Diencephalon (tissue), 1 donor: ENCODE measurements around the gene POU4F2. TPM values are rescaled to one million over a fixed set of nuclear protein-coding genes. Genes with fewer than 3 reads are reported as not detected.

ENCODE experiments used
- total RNA-seq: library from RNA; depleted of rRNA; stranded (reverse); fragments of >200 nt; gene quantifications from one replicate; pipeline ENCODE4 v1.2.3, GENCODE V29; 2014

POU4F2 gene, protein sequence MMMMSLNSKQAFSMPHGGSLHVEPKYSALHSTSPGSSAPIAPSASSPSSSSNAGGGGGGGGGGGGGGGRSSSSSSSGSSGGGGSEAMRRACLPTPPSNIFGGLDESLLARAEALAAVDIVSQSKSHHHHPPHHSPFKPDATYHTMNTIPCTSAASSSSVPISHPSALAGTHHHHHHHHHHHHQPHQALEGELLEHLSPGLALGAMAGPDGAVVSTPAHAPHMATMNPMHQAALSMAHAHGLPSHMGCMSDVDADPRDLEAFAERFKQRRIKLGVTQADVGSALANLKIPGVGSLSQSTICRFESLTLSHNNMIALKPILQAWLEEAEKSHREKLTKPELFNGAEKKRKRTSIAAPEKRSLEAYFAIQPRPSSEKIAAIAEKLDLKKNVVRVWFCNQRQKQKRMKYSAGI
- total RNA-seq: not detected

DNA sequence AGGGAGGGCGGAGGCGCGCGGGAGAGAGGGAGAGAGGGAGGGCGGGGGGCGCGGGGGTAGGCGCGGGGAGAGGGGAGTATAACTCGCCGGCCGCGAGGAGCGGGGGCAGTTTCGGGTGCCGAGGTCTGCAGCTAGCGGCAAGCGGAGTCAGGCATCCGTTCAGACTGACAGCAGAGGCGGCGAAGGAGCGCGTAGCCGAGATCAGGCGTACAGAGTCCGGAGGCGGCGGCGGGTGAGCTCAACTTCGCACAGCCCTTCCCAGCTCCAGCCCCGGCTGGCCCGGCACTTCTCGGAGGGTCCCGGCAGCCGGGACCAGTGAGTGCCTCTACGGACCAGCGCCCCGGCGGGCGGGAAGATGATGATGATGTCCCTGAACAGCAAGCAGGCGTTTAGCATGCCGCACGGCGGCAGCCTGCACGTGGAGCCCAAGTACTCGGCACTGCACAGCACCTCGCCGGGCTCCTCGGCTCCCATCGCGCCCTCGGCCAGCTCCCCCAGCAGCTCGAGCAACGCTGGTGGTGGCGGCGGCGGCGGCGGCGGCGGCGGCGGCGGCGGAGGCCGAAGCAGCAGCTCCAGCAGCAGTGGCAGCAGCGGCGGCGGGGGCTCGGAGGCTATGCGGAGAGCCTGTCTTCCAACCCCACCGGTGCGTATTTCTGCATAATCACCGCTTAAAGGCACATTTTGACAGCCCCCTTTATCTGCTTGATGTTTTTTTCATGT, at the start of gene POU4F2:
POU4F2 (plus strand) TSS at position 108 of the 720 bp plus-strand sequence; CDS start at position 356, 248 bp downstream.

Other genes starting within 250 kb of the POU4F2 start
- 15.9 TPM for gene SLC10A7, start 117.0 kb upstream of the POU4F2 start, total RNA-seq